ENCODE data around the gene HCLS1. TPM values are rescaled to one million over a fixed set of nuclear protein-coding genes. Genes with fewer than 3 reads are reported as not detected.
"Not testable (repeated sequence)": the region's sequence is repeated elsewhere in the genome, so short reads cannot be mapped to it uniquely, and the experiment has no call there.

Gene HCLS1
- total RNA-seq, 1 donor from 2014 or later = 19.4 TPM

GRCh38 chr3:121654493-121655385 lies 6.0 kb downstream of the HCLS1 start:
- DNase-seq = no peak

GRCh38 chr3:121651684-121652083 lies 9.0 kb downstream of the HCLS1 start:
- DNase-seq = peak; percentile 50

- DNase-seq = peak; percentile 18
Measured at GRCh38 chr3:121649645-121650044, 11.1 kb downstream of the HCLS1 start.

- DNase-seq = no peak
Measured at GRCh38 chr3:121648219-121648958, 12.3 kb downstream of the HCLS1 start.

- DNase-seq = no peak
Measured at GRCh38 chr3:121645054-121645453, 15.6 kb downstream of the HCLS1 start.

- no peak for DNase-seq
Measured at GRCh38 chr3:121642601-121643314, 17.9 kb downstream of the HCLS1 start.

GRCh38 chr3:121641127-121641526 lies 19.6 kb downstream of the HCLS1 start:
- DNase-seq = no peak

GRCh38 chr3:121637922-121638321 lies 22.8 kb downstream of the HCLS1 start:
- no peak for DNase-seq

GRCh38 chr3:121630355-121630754 lies 30.3 kb downstream of the HCLS1 start:
- no peak for DNase-seq

- no peak for DNase-seq
Measured at GRCh38 chr3:121629601-121630000, 31.1 kb downstream of the HCLS1 start.

GRCh38 chr3:121627622-121628021 lies 33.1 kb downstream of the HCLS1 start:
- no peak for DNase-seq

GRCh38 chr3:121627211-121627610 lies 33.5 kb downstream of the HCLS1 start:
- DNase-seq = no peak

- no peak for DNase-seq
Measured at GRCh38 chr3:121626495-121626894, 34.2 kb downstream of the HCLS1 start.

- DNase-seq = no peak
Measured at GRCh38 chr3:121624147-121624899, 36.4 kb downstream of the HCLS1 start.

GRCh38 chr3:121621491-121621890 lies 39.2 kb downstream of the HCLS1 start:
- DNase-seq = no peak

- DNase-seq = no peak
Measured at GRCh38 chr3:121619691-121620090, 41.0 kb downstream of the HCLS1 start.

- DNase-seq = no peak
Measured at GRCh38 chr3:121606106-121606505, 54.6 kb downstream of the HCLS1 start.

- DNase-seq = no peak
Measured at GRCh38 chr3:121604759-121605158, 55.9 kb downstream of the HCLS1 start.

- peak; percentile 38 for DNase-seq
Measured at GRCh38 chr3:121601212-121601812, 59.4 kb downstream of the HCLS1 start.

- DNase-seq = not testable (repeated sequence)
Measured at GRCh38 chr3:121599900-121600299, 60.8 kb downstream of the HCLS1 start.

GRCh38 chr3:121598564-121598963 lies 62.1 kb downstream of the HCLS1 start:
- DNase-seq = no peak
